Superior temporal gyrus (tissue), 1 donor: Measurements from ENCODE around the gene LYPD4.
"Not testable (repeated sequence)": the region's sequence is repeated elsewhere in the genome, so short reads cannot be mapped to it uniquely, and the experiment has no call there.

Experiments used
- DNase-seq: peaks from one replicate; pipeline ENCODE4 v3.0.0-alpha.2; 2016; ENCODE audit errors: extremely low spot score

LYPD4 gene

GRCh38 chr19:41875973-41876372 is 31.5 kb upstream of the LYPD4 start:
- DNase-seq, result not testable (repeated sequence)

DNA sequence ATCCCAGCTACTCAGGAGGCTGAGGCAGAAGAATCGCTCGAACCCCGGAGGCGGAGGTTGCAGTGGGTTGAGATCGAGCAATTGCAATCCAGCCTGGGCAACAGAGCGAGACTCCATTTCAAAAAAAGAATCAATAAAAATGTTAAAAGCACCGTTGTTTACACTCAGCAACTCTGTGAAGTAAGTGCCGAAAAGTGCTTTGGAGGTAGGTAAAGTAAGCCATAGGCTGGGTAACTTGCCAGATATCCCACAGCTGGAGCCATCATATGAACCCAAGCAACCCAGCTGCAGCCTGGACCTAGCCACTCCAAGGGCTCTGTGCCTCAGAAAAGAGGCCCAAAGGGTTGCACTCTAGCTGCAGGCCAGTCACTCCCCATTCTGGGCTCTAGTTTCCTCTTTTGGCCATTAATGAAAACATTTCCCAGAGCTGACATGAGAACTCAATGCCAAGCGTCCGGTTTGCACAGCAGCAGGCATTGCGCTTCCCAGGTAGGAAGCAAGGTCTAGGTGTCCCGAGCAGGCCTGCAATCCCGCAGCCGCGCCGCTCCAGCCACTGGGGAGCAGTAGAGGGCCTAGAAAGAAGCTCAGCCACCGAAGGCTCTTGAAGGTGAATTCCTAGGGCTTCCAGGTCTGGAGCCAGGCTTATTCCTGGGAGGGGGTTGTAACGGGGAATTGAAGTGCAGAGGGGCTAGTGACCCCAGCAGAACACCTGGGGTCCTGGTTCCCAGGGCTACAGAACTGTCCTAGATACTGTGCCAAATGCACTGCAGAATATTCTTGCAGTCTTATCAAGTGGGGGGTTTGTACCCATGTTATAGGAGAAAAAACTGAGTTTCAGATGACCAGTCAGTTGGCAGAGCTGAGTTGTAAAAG is 28.5 kb upstream of the LYPD4 start:
- peak; percentile 70 for DNase-seq

DNA sequence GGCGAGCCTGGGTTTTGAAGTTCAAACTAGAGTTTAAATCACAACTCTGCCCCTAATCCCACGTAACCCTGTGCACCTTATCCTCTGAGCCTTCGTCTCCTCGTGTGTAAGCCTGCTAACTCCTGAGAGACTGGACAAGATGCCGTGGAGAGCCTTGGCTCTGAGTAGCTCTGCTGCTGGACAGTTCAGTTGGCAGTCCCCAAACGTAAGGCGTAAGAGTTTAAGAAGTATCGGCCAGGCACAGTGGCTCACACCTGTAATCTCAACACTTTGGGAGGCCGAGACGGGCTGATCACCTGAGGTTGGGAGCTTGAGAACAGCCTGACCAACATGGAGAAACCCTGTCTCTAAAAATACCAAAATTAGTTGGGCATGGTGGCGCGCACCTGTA is 27.9 kb upstream of the LYPD4 start:
- no peak for DNase-seq

- no peak for DNase-seq
These were observed 27.3 kb upstream of the LYPD4 start for GRCh38 chr19:41871573-41872383.

DNA sequence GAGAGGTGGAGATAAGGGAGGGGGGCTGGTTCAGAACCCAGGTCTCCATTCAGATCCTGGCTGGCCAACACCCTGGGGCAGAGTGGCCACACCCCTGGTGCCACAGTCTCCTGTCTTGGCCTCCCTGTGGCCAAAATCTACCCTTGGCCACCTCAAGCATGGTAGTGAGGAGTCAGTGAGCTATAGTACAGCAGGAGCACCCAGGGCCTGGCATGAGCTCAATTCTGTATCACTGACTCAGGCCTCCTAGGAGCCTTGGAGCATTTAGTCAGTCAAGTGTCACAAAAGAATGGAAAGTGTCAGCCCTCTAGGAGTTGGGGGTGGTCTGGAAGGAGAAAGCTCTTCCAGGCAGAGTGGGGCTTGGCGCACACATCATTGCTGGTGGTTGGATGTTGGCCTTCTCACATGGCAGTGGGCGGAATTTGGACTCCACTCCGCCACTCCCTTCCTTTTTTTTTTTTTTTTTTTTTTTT is 26.0 kb upstream of the LYPD4 start:
- DNase-seq, result no peak

- no peak for DNase-seq
These were observed 25.0 kb upstream of the LYPD4 start for GRCh38 chr19:41869374-41869955.

- no peak for DNase-seq
These were observed 24.5 kb upstream of the LYPD4 start for GRCh38 chr19:41868989-41869300.

DNA sequence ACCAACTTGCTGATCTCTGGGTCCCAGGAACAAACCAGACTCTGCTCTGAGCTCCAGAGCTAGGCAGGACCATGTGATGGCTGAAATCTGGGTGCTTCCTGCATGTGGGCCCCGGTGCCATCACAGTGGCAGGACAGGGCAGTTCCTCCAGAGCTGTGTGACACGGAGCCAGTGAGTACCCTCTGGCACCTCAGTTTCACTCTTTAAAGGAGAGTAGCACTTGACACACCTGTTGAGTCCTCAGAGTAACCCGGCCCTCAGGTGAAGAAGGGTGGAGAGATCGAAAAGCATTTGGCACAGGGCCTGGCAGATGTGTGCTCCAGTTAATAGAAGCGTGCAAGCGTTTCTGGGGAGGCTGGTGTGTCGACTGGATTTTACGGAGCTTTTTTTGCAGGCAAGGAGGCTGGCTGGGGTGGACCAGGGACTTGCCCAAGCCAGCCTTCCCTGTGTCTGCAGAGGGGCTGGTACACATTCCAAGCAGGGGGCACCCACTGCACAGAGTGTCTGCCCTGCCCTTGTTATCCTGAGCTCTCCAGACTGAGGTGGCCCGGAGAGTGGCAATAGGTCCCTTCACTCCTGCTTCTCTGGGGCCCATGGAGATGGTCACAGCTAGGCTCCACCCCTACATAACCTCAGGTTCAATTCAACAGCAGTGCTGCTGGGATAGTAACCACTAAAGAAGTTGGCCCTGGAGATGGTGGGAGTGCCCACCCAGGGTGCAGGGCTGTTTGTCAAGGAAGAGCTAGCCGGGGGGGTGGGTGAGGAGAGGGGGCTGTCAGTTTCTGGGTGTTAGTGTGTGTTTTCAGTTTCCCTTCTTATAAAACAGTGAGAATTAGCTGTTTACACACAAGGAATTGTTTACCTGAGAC is 23.9 kb upstream of the LYPD4 start:
- no peak for DNase-seq

- DNase-seq, result no peak
These were observed 21.8 kb upstream of the LYPD4 start for GRCh38 chr19:41866284-41866683.

GRCh38 chr19:41864374-41864773 is 19.9 kb upstream of the LYPD4 start:
- no peak for DNase-seq

- DNase-seq, result no peak
These were observed 18.9 kb upstream of the LYPD4 start for GRCh38 chr19:41863209-41863931.

DNA sequence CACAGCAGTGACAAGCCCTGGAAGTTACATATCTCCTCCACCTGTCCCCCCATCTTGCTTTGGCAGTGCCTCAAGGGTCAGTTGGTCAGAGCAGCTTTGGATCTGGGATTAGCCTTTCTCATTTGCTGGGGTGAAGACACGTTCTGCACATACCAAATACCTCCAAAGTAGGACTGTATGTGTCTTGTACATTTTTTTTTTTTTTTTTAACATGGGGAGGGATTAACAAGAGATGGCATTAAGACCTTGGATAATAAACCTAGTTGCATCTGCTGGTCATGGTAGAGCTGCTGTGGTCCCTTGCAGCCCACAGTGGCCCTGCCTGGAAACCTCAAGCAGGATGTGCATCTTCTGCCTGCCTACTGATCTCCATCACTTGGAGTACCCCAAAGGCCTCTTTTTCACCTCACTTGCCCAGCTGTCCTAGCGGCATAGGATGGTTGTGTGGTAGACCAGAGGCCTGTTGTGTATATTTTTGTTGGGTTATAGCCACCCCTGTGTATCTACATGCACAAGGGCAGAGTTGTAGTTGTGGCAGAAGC is 18.0 kb upstream of the LYPD4 start:
- DNase-seq, result no peak

GRCh38 chr19:41861846-41862245 is 17.4 kb upstream of the LYPD4 start:
- DNase-seq, result no peak

- no peak for DNase-seq
These were observed 16.8 kb upstream of the LYPD4 start for GRCh38 chr19:41861116-41861768.

DNA sequence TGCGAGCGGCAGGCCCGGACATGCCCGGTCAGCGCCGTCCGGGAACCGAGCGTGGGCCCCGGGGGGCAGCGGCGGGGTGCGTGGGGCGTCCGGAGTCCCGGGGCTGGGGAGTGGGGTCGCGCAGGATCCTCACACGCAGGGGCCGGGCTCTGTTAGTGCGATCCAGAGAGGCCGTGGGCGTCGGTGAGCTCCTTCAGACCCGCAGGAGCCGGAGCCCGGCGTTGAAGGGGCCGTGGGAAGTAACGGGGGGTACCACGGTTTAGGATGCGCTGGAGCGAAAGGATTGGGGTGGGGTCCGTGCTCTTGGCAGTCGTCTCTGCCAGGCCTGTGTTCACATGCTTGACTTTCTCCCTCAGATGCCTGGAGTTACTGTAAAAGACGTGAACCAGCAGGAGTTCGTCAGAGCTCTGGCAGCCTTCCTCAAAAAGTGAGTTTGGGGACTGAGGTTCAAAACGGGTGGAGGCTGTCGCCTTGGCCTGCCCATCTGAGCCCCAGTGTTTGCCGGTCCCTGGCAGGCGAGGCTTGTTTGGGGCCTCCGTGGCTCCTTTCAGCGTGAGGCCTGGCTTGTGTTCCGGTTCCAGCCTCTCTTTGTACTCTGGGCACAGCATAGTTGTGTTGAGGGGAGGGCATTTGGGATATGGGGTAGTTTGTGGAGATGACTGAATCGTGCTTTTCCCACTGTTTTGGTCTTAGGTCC is 16.1 kb upstream of the LYPD4 start:
- DNase-seq, result no peak

DNA sequence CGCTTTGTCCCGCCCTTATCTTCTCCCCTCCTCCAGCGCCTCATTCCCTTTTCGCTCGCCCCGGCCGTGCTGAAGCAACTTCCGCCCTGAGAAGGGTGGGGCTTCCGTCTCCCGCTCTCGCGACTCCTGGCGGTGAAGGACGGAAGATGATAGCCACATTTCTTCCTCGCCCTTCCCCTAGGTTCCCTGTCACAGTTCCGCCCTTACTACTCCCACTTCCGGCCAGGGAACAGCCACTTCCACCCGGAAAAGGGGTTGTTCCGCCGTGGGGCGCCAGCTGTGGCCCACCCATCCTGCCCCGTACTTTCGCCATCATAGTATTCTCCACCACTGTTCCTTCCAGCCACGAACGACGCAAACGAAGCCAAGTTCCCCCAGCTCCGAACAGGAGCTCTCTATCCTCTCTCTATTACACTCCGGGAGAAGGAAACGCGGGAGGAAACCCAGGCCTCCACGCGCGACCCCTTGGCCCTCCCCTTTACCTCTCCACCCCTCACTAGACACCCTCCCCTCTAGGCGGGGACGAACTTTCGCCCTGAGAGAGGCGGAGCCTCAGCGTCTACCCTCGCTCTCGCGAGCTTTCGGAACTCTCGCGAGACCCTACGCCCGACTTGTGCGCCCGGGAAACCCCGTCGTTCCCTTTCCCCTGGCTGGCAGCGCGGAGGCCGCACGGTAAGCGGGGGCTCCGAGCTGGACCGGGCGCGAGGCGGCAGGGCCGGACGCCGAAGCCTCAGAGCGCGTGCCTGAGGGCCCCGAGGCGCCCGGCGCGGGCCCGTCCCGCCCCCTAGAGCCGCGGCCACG is 15.3 kb upstream of the LYPD4 start, which contains the start of gene RPS19:
Gene RPS19 (plus strand): TSS at position 638 of the 801 bp plus-strand sequence. CDS start 520 bp downstream, outside the sequence.
- peak; percentile 100 for DNase-seq

DNA sequence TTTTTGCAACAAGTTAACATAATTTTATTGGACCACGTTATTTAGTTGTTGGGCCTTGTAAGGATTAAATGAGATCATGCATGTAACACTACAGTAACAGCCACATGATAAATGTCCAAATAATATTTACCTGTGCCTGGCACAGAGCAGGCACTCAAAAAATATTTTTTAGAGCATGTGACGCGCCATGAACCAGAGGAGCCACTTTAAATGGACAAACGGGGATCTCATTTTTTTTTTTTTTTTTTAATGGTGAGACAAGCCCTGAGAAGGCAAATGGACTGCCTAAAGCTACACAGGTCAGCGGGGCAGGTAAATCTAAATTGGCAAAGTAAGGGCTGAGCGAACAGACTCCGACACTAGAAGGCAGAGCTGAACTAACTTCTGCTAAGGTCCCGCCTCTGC is 14.7 kb upstream of the LYPD4 start:
- DNase-seq, result no peak

- DNase-seq, result no peak
These were observed 9.3 kb upstream of the LYPD4 start for GRCh38 chr19:41853768-41854167.

GRCh38 chr19:41853344-41853743 is 8.9 kb upstream of the LYPD4 start:
- DNase-seq, result no peak
